GM18508 (cell line): ENCODE data around the gene MIPEP.

Experiments used
- ATAC-seq: cut with Tn5 transposase; IDR thresholded peaks from one replicate; pipeline ENCODE4 v1.9.1; 2021; ENCODE audit warnings: moderate number of reproducible peaks; ENCODE audit not compliant: insufficient read depth, unreplicated experiment

MIPEP gene

DNA sequence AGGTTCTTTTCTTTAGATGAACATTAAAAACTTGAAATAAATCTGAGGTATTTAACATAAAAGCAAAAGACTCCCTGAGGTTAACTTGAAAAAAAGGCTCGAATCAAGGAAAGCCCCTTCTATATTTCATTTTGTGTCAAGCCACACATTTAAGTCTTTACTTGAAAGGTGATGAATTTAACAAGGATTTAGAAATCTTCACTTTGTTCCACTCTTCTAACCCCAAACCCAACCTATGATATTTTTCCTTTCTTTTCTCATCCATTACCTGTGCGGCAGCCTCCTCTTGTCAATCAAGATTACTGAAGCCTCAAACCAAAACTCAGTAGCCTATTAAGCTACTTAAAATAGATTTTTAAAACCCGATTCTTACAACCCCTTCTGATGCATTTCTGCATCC, 33.8 kb downstream of the MIPEP start:
- ATAC-seq: no peak

DNA sequence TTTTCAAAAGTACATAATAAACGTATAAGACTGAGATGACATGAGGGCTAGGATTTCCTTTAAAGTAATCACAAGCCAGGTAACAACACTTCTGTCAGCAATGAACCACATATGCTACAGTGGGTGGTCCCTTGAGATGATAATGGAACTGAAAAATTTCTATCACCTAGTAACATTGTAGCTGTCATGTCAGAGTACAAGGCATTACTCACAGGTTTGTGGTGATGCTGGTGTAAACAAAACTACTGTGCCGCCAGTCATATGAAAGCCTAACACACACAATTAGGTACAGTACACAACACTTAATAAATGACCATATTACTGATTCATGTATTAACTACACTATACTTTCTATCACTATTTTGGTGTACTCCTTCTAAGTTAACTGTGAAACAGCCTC, 36.8 kb downstream of the MIPEP start:
- no peak for ATAC-seq

DNA sequence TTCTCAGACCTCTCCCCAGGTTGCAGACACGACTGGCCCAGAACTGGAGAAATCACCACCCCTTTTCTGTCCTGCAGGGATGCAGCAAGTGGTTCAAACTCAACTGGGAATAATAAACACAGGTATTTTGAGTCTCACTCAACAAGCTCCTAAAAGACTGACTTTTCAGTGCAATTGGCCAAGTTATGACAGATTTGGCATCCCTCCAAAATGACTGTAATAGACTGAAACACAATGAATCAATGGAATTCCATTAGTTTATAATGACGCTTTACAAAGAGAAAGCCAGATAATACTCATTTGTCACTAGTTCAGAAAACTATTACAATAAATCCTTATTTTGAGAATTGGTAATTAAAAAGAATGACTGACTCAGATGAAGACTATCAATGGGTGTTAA, 38.1 kb downstream of the MIPEP start:
- no peak for ATAC-seq

DNA sequence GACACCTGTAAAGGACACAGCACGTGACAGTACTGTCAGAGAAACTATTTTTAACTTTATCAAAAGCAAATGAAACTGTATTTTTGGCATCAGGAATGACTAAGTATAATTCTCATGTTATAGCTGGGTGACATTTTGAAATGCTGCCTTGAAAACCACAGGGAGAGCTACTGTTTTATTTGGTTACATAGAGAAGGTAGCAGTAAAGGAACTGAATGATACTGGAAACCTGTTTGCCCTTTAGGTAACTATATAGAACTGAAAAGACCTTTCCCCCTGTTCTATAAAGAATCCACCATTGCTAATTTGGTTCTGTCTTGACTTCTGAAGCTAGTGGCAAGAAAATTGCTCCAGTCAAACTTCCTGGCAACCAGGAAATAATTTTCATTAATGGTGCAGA, 39.1 kb downstream of the MIPEP start:
- ATAC-seq: no peak

DNA sequence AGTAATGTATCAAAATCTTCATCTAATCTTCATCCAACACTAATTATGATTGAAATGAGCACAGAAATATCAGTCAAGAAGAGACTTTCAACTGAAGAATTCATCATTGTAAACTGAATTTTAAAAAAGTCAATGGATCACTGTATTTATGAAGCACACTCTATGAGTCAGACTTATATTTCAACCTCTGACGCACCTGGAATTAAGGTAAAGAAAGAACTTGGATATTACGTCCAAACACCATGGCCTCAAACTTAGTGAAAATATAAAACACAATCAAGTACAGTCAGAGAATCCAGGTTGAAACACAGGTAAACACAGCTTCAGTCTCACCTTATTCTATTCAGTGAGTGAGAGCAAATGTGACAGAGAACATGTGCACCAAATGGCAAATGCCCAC, 39.5 kb downstream of the MIPEP start:
- no peak for ATAC-seq

DNA sequence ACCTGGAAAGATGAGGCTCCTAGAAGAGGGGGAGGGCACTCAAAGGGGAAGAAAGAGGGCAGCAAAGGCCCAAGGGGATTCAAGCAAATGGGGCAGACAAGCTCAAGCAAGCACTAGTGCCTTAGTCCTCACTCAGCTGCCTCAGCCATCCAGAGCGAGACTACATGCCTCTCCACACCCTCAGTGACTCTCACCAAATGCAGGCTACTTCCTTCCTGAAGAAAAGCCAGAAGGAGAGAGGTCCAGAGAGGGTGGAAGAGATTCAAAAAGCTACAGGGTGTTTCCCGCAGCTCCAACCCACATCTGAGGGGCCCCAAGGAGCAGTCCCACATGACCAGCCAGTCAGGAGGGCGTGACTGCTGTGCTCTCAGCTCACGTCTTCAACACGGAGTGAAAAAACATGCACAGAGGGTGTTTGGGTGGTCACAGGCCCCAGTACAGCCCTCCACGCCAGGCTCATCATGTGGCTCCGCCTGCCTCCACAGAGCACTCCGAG, 40.5 kb downstream of the MIPEP start:
- no peak for ATAC-seq

DNA sequence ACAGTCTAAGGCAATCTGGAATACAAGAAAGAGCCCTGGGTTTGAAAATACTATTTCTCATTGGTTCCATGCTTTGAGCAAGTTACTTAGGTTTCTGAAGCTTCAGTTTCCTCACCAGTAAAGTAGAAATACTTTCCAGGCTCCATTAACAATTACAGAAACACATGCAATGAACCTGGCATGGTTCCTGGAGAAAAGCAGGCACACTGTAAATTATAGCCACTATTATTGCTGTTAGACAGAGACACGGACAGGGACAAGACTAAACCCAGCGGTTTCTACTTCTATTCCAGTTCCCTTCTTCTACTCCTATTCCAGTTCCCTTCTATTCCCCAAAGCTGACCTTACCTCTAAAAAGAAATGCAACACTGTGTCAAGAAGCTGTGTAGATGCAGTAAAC, 41.2 kb downstream of the MIPEP start:
- no peak for ATAC-seq

DNA sequence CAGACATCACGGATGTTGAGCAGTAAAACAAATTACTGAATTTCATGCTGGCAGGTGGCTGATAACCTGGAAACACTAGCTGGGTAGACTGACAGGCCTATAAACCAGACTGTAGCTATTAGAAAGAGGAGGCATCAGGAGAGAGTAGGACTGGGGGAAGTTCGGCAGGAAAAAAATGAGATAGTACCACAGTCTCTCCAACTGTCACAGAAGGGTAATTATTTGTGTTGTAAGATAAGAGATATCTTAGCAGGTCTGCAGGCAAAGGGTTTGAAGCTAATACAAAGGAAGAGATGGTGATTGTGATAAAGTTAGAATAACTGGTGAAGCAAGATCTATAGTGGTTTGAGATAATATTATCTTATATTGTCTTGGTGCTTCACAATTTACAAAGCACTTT, 41.7 kb downstream of the MIPEP start:
- ATAC-seq: no peak

DNA sequence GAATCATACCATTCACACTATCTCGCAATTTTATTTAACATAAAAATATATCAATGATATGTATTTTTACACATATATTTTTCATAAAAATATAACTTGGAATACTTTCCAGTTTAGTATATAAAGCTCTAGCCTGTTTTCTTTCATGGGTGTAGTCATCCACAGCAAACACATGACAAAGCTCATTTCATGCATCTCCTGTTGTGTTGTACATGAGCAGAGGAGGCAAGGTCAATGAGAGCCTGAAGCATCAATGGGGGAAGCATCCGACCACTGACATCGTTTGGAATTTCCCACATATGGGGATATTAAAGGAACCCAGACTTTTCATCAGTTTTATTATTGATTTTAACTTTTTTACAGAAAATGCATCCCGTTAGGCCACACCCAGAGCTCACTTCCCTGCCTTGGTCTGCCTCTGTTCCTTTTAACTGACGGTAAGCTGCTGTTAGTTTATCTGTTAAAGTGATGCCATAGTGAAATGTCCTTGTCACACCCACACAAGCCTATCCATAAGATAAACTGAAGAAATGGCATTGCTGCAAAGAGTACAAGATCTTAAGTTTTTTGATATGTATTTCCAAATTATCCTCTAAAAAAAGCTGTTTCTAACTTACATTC, 44.0 kb downstream of the MIPEP start:
- no peak for ATAC-seq

DNA sequence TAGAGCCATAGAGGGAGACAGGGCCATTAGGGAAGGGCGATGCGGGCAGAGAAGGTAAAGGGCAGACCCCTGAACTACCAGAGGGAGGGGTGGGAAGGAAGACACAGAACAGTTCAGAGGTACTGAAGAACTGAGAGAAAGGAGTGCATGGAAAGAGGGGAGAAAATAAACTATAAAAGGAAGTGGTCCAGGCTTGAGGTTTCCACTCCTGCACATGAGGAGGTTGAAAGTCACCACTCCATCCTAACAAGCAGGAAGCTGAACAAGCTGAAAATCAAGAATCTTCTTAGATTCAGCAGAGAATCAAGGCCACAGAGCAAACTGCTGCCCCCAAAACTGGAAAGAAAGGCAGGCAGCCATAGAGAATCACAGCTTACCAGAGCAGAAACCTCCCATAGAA, 45.1 kb downstream of the MIPEP start:
- ATAC-seq: no peak

DNA sequence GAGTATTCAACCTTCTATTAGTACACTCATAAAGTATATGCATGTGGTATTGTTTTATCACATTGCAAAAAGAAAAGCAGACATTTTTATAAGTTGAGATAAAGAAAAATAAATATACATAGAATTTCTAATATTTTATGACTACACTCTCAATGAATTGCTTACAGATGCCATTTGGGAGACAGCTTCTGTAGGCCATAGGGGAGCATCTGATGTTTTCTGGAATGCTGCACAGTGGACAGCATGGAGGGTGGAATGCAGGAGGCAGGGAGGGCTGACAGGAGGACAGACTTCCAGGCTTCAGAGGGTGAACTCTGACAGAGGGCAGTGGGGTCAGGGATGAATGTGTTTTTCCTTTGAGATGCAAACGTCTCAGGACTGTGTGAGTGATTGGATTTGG, 45.8 kb downstream of the MIPEP start:
- ATAC-seq: no peak

DNA sequence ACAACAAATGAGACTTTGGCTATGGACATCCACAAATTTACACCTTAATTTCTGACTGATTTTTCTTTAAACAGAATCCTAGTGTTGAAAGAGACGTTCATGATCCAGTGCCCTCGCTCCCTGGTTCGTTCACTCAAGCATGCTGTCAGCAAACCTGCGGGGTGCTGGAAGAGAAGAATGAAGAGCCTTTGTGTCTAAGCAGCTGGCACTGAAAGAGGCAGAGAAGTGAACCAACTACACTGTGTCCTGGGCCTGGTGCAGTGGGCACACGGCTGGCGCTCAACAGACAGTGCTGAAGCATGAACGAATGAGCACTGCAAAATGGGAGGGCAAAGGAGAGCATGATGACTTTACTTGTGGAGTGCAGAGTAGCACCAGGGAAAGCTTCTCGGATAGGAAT, 46.8 kb downstream of the MIPEP start:
- no peak for ATAC-seq

DNA sequence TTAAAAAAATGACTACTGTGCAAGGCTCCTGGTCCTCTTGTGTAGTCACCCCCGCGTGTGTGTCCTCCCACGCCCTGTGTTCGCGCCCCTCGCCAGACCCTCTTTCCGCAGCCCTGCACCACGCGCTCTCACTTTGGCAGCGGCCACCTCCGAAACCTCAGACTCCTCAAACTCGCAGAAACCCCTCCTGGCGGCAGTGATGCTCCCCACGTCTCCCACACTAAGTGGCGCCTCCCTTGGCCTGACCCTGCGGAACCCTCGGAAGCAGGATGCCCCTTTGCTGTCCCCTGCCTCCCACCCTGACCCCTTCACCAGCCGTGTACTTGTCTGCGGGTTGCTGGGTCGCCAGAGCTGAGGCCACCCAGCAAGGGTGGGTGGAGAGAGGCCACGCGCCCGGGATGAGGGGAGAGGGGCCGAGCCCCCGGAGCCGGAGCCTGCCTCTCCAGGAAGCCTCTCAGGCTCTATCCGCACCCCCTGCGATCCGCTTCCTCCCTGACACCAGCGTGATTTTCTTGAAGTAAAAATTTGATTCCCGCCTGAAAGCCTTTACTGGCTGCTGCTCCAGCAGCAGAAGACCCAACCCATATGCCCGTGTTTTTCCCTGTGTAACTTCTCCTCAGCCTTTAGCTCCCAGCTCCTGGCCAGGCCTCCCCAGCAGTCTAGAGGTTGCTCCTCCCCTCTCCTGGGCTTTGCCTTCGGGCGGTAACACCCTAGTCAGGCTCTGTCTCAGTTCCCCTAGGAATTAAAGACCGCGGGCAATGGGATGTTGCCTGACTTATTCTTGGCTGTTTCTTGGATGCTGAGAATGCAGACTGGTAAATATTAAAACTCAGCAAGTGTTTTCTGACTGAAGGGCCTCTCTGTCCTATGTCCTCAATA, 55.2 kb downstream of the MIPEP start:
- no peak for ATAC-seq

DNA sequence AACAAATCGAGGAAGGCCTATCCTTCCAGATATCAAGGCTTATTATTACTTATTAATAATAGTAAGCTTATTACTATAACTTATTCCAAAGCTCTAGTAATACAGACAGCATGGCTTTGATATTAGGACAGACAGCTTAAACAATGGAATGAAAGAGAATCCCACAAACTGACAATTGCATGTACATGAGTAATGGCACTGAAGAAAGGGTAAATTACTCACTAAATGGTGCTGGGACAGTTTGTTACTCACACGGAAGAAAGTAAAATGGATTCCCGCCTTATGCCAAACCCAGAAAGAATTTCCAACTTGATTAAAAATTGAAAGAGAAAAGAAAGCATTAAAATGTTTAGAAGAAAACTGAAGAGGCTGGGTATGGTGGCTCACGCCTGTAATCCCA, 60.3 kb downstream of the MIPEP start:
- no peak for ATAC-seq

DNA sequence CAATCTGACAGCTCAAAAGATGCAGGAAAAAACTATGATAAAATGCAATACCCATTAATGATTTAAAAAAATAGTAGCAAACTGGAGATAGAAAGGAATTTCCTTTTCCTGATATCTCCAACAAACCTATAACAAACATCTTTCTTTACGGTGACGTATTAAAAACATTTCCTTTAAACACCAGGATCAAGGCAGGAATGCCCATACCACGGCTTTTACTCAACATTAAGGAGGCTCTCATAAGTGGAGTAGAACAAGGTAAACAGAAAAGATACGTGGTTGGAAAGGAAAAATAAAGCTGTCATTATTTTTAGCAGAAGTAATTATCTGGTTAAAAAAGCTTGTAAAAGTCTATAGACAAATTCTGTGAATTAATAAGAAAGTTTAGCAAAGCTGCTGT, 61.1 kb downstream of the MIPEP start:
- ATAC-seq: no peak

DNA sequence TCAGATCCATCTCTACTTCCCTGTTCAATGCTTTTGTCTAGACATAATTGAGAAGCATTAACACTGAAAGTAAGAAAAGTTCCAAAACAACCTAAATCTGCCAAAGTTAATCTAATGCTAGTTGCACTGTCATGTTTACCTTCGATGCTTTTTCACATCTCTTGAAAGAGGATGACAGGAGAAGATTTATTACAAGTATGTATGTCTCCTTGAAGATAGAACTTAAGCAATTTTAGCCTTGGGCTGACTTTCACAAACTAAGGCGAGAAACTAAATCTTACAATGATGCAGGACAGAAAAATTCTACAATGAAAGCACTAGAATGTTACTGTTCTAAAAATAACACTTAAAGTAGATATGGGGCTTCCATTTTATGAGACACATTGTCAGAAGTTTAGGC, 64.0 kb downstream of the MIPEP start:
- ATAC-seq: no peak

DNA sequence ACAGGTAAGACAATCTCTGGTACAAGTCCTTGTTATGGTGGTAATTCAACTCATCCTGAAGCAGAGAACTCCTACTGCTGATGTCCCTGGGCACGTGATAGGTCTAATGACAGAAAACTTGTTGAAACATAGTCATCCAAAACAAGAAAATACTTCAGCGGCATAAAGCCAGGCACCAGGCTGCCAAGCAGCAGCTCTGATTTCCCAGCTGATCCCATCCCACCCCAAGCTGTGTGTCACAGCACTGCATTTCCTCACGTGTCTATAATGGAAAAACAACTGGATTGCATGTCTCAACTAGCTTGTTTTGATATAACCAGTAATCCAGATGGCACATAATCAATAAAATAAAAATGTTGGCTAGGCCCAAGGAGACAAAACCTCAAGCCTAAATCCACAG, 64.8 kb downstream of the MIPEP start:
- ATAC-seq: no peak

DNA sequence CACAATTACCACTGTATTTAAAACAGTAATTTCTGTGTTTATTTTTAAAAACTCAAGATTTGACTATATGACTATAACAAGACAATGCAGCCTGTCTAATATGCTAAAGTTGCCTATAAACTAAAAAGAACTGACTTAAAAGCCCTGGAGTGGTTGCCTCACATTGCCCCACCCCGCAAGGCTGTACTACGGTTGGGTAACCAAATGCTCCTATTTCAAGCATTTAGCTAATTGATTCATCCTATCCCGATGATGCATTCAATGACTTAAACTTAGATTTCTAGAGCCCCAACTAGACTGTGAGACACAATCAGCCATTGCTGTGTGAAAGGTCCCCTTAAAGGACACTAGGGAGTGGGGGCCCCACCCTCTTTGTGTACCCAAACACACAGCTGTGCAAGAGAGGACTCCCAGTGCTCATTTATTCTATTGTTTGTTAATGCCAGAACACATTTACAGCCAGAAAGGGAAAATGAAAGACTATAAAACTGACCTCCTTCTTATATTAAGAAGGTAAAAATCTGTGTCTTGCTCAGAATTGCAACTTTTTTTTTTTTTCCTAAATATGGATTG, 66.9 kb downstream of the MIPEP start:
- no peak for ATAC-seq

DNA sequence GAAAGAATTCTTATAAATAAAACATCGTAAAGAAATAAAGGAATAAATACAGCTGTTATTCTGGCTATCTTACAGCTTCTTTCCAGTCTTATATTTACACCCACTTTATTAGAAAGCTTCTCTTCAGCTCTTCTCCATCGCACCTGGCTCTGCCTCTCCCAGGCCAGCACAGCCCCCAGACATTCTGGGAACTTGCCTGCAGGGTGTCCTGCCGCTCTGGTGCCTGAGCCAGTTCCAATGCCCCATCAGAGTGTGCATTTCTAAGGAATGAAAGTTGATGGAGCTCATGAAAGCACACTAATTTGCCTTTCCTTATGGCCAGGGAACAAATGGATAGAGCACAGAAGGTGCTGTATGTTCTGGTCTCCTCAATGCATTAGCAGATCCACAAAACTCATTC, 68.7 kb downstream of the MIPEP start:
- ATAC-seq: no peak

DNA sequence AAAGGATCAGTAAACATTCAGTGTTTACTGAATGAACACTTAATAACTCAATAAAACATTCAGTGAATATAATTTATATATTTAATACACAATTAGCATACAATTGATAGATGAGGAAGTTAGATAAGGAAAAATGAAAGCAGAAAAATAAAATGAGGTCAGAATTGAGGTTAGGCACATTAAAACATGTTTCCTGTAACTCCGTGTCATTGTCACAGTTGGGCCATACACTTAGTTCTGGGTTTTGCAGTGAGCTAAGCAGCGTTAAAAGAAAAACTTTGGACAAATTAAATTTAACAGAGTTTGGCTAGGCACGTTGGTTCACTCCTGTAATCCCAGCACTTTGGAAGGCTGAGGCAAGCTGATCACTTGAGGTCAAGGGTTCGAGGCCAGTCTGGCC, 71.4 kb downstream of the MIPEP start:
- no peak for ATAC-seq

DNA sequence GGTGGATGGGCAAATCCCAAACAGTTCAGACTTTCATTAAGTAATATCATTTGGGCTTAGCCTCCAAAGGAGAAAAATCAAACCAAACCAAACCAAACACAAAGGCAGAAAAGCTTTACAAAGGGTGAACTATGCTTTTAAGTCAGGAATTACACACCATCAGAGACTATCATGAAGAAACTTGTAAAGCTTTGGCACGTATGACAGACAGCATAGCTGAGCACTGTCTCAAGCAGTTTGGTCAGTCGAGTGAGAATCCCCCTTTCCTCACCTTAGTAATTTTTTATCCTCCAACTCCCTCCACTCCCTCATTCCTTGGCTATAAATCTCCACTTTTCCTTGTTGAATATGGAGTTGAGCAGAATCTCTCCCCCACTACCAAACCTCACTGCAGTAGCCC, 72.1 kb downstream of the MIPEP start:
- no peak for ATAC-seq

DNA sequence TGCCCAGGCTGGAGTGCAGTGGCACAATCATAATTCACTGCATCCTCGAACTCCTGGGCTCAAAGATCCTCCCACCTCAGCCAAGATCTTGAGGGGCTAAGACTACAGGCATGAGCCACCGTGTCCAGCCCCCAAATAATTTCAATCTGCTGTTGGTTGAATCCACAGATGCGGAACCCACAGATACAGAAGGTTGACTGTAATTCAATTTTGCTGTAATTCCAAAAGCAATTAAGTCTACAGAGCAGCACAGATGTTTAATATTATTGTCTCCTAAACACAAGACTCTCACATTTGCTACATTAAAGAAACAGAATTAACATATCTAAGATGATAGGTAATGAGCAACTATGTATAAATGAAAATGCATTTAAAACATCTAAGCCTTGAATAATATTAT, 75.6 kb downstream of the MIPEP start:
- ATAC-seq: no peak
